ENCODE results near the gene TMEM167B. TPM values are rescaled to one million over a fixed set of nuclear protein-coding genes. Genes with fewer than 3 reads are reported as not detected.
A peak's percentile ranks its signal among the peaks of the same experiment; 100 is the strongest.

TMEM167B gene
- total RNA-seq, 1 donor from 2014 or later: 13.1 TPM

GRCh38 chr1:109112652-109113285 is 22.2 kb downstream of the TMEM167B start:
- DNase-seq (ENCODE audit: low read depth): no peak
- peak; percentile 98 for TF ChIP-seq CTCF (conservative IDR thresholded peaks at IDR 0.05; ENCODE audit: low read depth, low read length)
- peak overlapping the region; percentile 35 for H3K4me3 ChIP-seq (ENCODE audit: low read depth, low read length)

GRCh38 chr1:109113590-109114341 is 23.2 kb downstream of the TMEM167B start, which contains the start of gene ELAPOR1:
Gene ELAPOR1, plus strand, starts transcription at chr1:109114115. Its CDS starts 69 bp downstream, at chr1:109114184.
- TF ChIP-seq CTCF (conservative IDR thresholded peaks at IDR 0.05; ENCODE audit: low read depth, low read length): no peak
- DNase-seq (ENCODE audit: low read depth): no peak
- no peak within 1 kb of the TSS for H3K4me3 ChIP-seq (ENCODE audit: low read depth, low read length)

- no peak for DNase-seq (ENCODE audit: low read depth)
- no peak overlapping the region for H3K4me3 ChIP-seq (ENCODE audit: low read depth, low read length)
Measured at GRCh38 chr1:109114342-109114674, 23.7 kb downstream of the TMEM167B start.

GRCh38 chr1:109115685-109116084 is 25.1 kb downstream of the TMEM167B start:
- DNase-seq (ENCODE audit: low read depth): no peak
- H3K4me3 ChIP-seq (ENCODE audit: low read depth, low read length): no peak overlapping the region
- no peak for TF ChIP-seq CTCF (conservative IDR thresholded peaks at IDR 0.05; ENCODE audit: low read depth, low read length)

More at GRCh38 chr1:109114342-109114674, 23.7 kb downstream of the TMEM167B start:
- TF ChIP-seq CTCF (conservative IDR thresholded peaks at IDR 0.05; ENCODE audit: low read depth, low read length): no peak

GRCh38 chr1:109116286-109116685 is 25.7 kb downstream of the TMEM167B start:
- TF ChIP-seq CTCF (conservative IDR thresholded peaks at IDR 0.05; ENCODE audit: low read depth, low read length): no peak
- H3K4me3 ChIP-seq (ENCODE audit: low read depth, low read length): no peak overlapping the region
- DNase-seq (ENCODE audit: low read depth): no peak

- DNase-seq (ENCODE audit: low read depth): no peak
- no peak for TF ChIP-seq CTCF (conservative IDR thresholded peaks at IDR 0.05; ENCODE audit: low read depth, low read length)
- H3K4me3 ChIP-seq (ENCODE audit: low read depth, low read length): no peak overlapping the region
Measured at GRCh38 chr1:109118089-109118488, 27.5 kb downstream of the TMEM167B start.

Data from epithelial cell of proximal tubule (primary cell).